Activated CD8-positive, alpha-beta T cell treated with anti-CD3 and anti-CD28 coated beads for 36 hours (primary cell): ENCODE data around the gene TMEM132D. TPM values are rescaled to one million over a fixed set of nuclear protein-coding genes. Genes with fewer than 3 reads are reported as not detected.

Experiments
- ATAC-seq: fragments of 200-7000 bp; cut with Tn5 transposase; one replicate; pipeline ENCODE4 v1.10.0; 2021; ENCODE audit warnings: mild to moderate bottlenecking, moderate library complexity
- CTCF ChIA-PET: fragments of 350-600 bp; sonication (Branson Sonifier 250); formaldehyde crosslinking; loops from one replicate; lab custom pipeline; 2021; ENCODE audit warnings: antibody characterized with exemption; lab: Charles Lee
- POLR2A ChIA-PET: fragments of 350-600 bp; sonication (Branson Sonifier 250); formaldehyde crosslinking; loops from one replicate; lab custom pipeline; 2021; ENCODE audit warnings: antibody characterized with exemption; lab: Charles Lee
- DNase-seq: peaks from one replicate; pipeline ENCODE4 v3.0.0-alpha.2; 2020
- H3K27ac Mint-ChIP-seq: one replicate; pipeline ENCODE4 v1.8.0; 2021; ENCODE audit warnings: mild to moderate bottlenecking, mixed read lengths
- H3K27me3 Mint-ChIP-seq: one replicate; pipeline ENCODE4 v1.8.0; 2021; ENCODE audit warnings: mixed read lengths
- H3K36me3 Mint-ChIP-seq: one replicate; pipeline ENCODE4 v1.8.0; 2021; ENCODE audit warnings: low read depth, mixed read lengths
- H3K4me1 Mint-ChIP-seq: one replicate; pipeline ENCODE4 v1.8.0; 2021; ENCODE audit warnings: low read depth, mixed read lengths
- H3K4me3 Mint-ChIP-seq: one replicate; pipeline ENCODE4 v1.8.0; 2021; ENCODE audit warnings: mild to moderate bottlenecking, moderate library complexity, mixed read lengths
- H3K9me3 Mint-ChIP-seq: one replicate; pipeline ENCODE4 v1.8.0; 2021; ENCODE audit warnings: mixed read lengths
- intact Hi-C: fragments of 100-400 bp; cut with micrococcal nuclease; formaldehyde crosslinking; loops from one replicate; pipeline ENCODE4 v1.10.0; 2022
- total RNA-seq, 2 experiments: library from RNA; stranded (reverse); gene quantifications; one replicate each; pipeline ENCODE4 v1.2.3, GENCODE V29; 2021
- TF ChIP-seq, protein P1 (sequence below): fragments of 200-600 bp; IDR thresholded peaks from one replicate; pipeline ENCODE4 v1.8.0; 2022; ENCODE audit warnings: antibody characterized with exemption, mild to moderate bottlenecking

The TMEM132D gene
- total RNA-seq, 2 experiments from 2014 or later = not detected

- POLR2A ChIA-PET = no interaction called here
- no peaks in the 10 kb centered on the region for H3K36me3 Mint-ChIP-seq
- no peaks in the 10 kb centered on the region for H3K4me1 Mint-ChIP-seq
- intact Hi-C loops = no loop called here
- peaks cover 15% of the 10 kb centered on the region for H3K9me3 Mint-ChIP-seq
- TF ChIP-seq, protein P1, sequence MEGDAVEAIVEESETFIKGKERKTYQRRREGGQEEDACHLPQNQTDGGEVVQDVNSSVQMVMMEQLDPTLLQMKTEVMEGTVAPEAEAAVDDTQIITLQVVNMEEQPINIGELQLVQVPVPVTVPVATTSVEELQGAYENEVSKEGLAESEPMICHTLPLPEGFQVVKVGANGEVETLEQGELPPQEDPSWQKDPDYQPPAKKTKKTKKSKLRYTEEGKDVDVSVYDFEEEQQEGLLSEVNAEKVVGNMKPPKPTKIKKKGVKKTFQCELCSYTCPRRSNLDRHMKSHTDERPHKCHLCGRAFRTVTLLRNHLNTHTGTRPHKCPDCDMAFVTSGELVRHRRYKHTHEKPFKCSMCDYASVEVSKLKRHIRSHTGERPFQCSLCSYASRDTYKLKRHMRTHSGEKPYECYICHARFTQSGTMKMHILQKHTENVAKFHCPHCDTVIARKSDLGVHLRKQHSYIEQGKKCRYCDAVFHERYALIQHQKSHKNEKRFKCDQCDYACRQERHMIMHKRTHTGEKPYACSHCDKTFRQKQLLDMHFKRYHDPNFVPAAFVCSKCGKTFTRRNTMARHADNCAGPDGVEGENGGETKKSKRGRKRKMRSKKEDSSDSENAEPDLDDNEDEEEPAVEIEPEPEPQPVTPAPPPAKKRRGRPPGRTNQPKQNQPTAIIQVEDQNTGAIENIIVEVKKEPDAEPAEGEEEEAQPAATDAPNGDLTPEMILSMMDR = no peak
- ATAC-seq = no peak
- no peak for DNase-seq
- H3K27ac Mint-ChIP-seq = no peak overlapping the region
- CTCF ChIA-PET = no interaction called here
- H3K4me3 Mint-ChIP-seq = no peak overlapping the region
- H3K27me3 Mint-ChIP-seq = no peaks in the 10 kb centered on the region
Observed at GRCh38 chr12:129701631-129702101, 202.2 kb downstream of the TMEM132D start.

DNA sequence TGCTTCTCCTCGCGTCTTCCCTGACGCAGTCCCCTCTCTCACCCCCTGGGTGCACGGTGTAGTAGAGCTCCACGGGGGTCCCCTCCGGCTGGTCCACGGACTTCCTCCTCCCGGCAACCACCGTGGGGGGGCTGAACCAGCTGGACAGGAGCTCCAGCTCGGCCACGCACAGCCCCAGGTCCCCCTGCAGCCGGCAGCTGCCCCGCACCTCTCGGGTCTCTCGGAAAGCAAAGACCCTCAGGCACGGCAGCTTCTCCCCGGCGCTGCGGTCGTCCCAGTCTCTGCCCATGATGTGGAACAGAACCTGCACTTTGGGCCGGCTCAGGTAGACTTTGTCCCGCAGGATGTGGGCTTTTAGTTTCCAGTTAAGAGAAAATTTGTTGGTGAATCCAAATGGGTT, 203.8 kb downstream of the TMEM132D start:
- DNase-seq (no peak), ATAC-seq (no peak)
- Mint-ChIP-seq H3K9me3 (peaks cover 10% of the 10 kb centered on the region), H3K36me3 (no peaks in the 10 kb centered on the region), H3K27me3 (no peaks in the 10 kb centered on the region), H3K27ac (no peak overlapping the region), H3K4me1 (no peaks in the 10 kb centered on the region), H3K4me3 (no peak overlapping the region)
- ChIA-PET CTCF (no interaction called here), POLR2A (no interaction called here)
- intact Hi-C loops = no loop called here
- TF ChIP-seq, protein P1 = no peak

- ChIA-PET CTCF (no interaction called here), POLR2A (no interaction called here)
- H3K27ac Mint-ChIP-seq = no peak overlapping the region
- H3K36me3 Mint-ChIP-seq = no peaks in the 10 kb centered on the region
- TF ChIP-seq, protein P1 = no peak
- no peaks in the 10 kb centered on the region for H3K27me3 Mint-ChIP-seq
- no peaks in the 10 kb centered on the region for H3K4me1 Mint-ChIP-seq
- intact Hi-C loops = no loop called here
- peaks cover 8% of the 10 kb centered on the region for H3K9me3 Mint-ChIP-seq
- ATAC-seq (no peak), DNase-seq (no peak)
- no peak overlapping the region for H3K4me3 Mint-ChIP-seq
Observed at GRCh38 chr12:129696926-129697325, 206.9 kb downstream of the TMEM132D start.

GRCh38 chr12:129696405-129696804, 207.4 kb downstream of the TMEM132D start:
- no peaks in the 10 kb centered on the region for H3K4me1 Mint-ChIP-seq
- no peak for DNase-seq
- TF ChIP-seq, protein P1 = no peak

DNA sequence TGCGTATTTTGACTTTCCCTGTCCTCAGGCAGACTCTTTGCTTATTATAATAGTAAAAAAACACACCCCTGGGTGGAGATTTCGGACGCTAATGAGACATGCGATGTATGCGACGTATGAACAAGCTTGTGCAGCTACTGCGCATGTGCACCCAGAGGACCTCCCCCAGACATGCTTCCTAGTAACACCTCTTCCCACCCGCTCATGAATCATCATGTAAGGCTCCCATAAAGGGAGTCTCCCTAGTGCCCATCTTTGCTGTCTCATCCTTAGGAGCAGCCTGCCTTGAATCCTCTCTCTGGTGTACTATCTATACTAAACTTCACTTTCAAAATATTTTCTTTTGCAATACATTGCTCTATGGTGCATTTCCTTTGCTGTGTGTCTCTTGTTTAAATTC, 210.1 kb downstream of the TMEM132D start:
- DNase-seq = no peak
- no peaks in the 10 kb centered on the region for H3K36me3 Mint-ChIP-seq
- H3K27ac Mint-ChIP-seq = no peak overlapping the region
- intact Hi-C loops = no loop called here
- CTCF ChIA-PET = no interaction called here
- H3K27me3 Mint-ChIP-seq = no peaks in the 10 kb centered on the region
- POLR2A ChIA-PET = no interaction called here
- ATAC-seq = no peak
- peaks cover 4% of the 10 kb centered on the region for H3K9me3 Mint-ChIP-seq
- TF ChIP-seq, protein P1 = no peak
- no peak overlapping the region for H3K4me3 Mint-ChIP-seq
- H3K4me1 Mint-ChIP-seq = no peaks in the 10 kb centered on the region

More at GRCh38 chr12:129696405-129696804, 207.4 kb downstream of the TMEM132D start:
- ChIA-PET CTCF (no interaction called here), POLR2A (no interaction called here)
- Mint-ChIP-seq H3K9me3 (peaks cover 7% of the 10 kb centered on the region), H3K27me3 (no peaks in the 10 kb centered on the region), H3K27ac (no peak overlapping the region), H3K36me3 (no peaks in the 10 kb centered on the region), H3K4me3 (no peak overlapping the region)
- no peak for ATAC-seq
- intact Hi-C loops = no loop called here
